B cell (primary cell): Measurements from ENCODE around the gene CCDC68. TPM values are rescaled to one million over a fixed set of nuclear protein-coding genes. Genes with fewer than 3 reads are reported as not detected.

Experiments used
- ATAC-seq: fragments of 200-7000 bp; cut with Tn5 transposase; one replicate; pipeline ENCODE4 v1.10.0; 2021; ENCODE audit warnings: low read depth, mild to moderate bottlenecking, moderate number of reproducible peaks, moderate library complexity
- CTCF ChIA-PET: fragments of 350-600 bp; sonication (Branson Sonifier 250); formaldehyde crosslinking; loops from one replicate; lab custom pipeline; 2021; ENCODE audit warnings: antibody characterized with exemption, inconsistent platforms; lab: Charles Lee
- POLR2A ChIA-PET: fragments of 350-600 bp; sonication (Branson Sonifier 250); formaldehyde crosslinking; loops from one replicate; lab custom pipeline; 2021; ENCODE audit warnings: antibody characterized with exemption; lab: Charles Lee
- DNase-seq: peaks from one replicate; pipeline ENCODE4 v3.0.0; 2013
- H2AFZ ChIP-seq: 2 replicates; pipeline ENCODE4 v1.6.1; 2012; ENCODE audit warnings: mild to moderate bottlenecking, low read depth, low read length; ENCODE audit not compliant: insufficient read depth, poor library complexity, severe bottlenecking
- H3K27ac ChIP-seq, 2 donors: 1 replicate in 1 of 2; 2 replicates in 1 of 2; pipeline ENCODE4 v1.5.1; 2012 to 2013; ENCODE audit warnings: low read length in 2 of 2, mild to moderate bottlenecking in 2 of 2, moderate library complexity in 1 of 2
- H3K27me3 ChIP-seq, 4 experiments: fragments of 200-600 bp in 1 of 4; sonication (generic) in 1 of 4; replicated peaks in 1 of 4; 1 replicate in 2 of 4; 2 replicates in 2 of 4; pipeline versions ENCODE4 v1.6.1 to v1.7.0; 2013 to 2016; ENCODE audit warnings: low read length in 3 of 4, mild to moderate bottlenecking in 2 of 4, mixed read lengths in 1 of 4, moderate library complexity in 1 of 4; ENCODE audit not compliant: insufficient read depth in 4 of 4, control insufficient read depth in 3 of 4; ENCODE audit errors: control extremely low read depth in 1 of 4
- H3K36me3 ChIP-seq, 2 experiments: replicated peaks in 1 of 2; 1 replicate in 1 of 2; 2 replicates in 1 of 2; pipeline versions ENCODE4 v1.6.1 to v1.7.1; 2013; ENCODE audit warnings: low read length in 1 of 2; ENCODE audit not compliant: insufficient read depth in 2 of 2, control insufficient read depth in 1 of 2; ENCODE audit errors: control extremely low read depth in 1 of 2, extremely low read depth in 1 of 2
- H3K4me1 ChIP-seq, 2 donors: fragments of 200-600 bp in 1 of 2; sonication (generic) in 1 of 2; 1 replicate in 1 of 2; 2 replicates in 1 of 2; pipeline versions ENCODE4 v1.5.1 to v1.6.1; 2013 to 2017; ENCODE audit warnings: low read length in 2 of 2; ENCODE audit not compliant: control insufficient read depth in 2 of 2, insufficient read depth in 2 of 2
- H3K4me2 ChIP-seq: replicated peaks from 2 replicates; pipeline ENCODE3; 2012; ENCODE audit warnings: mild to moderate bottlenecking, low read depth, low read length; ENCODE audit not compliant: poor library complexity, severe bottlenecking
- H3K4me3 ChIP-seq, 5 experiments: fragments of 200-600 bp in 1 of 5; sonication (generic) in 1 of 5; 1 replicate in 3 of 5; 2 replicates in 2 of 5; pipeline versions ENCODE4 v1.5.1 to v1.7.0; 2011 to 2016; ENCODE audit warnings: low read length in 4 of 5, mild to moderate bottlenecking in 4 of 5, low read depth in 2 of 5, control low read depth in 1 of 5, moderate library complexity in 1 of 5; ENCODE audit not compliant: insufficient read depth in 1 of 5; ENCODE audit errors: control extremely low read depth in 1 of 5, extremely low read depth in 1 of 5
- H3K79me2 ChIP-seq: fragments of 200-600 bp; sonication (generic); one replicate; pipeline ENCODE4 v1.6.0; 2016; ENCODE audit warnings: low read length; ENCODE audit not compliant: control insufficient read depth, insufficient read depth
- H3K9ac ChIP-seq: fragments of 200-600 bp; sonication (generic); 2 replicates; pipeline ENCODE4 v1.6.1; 2017; ENCODE audit warnings: mild to moderate bottlenecking, low read length, moderate library complexity
- H3K9me3 ChIP-seq, 3 donors: one replicate each; pipeline versions ENCODE4 v1.6.1 to v1.7.1; 2013; ENCODE audit warnings: low read length in 2 of 3; ENCODE audit not compliant: control insufficient read depth in 2 of 3, insufficient read depth in 1 of 3; ENCODE audit errors: control extremely low read depth in 1 of 3
- H4K20me1 ChIP-seq: 2 replicates; pipeline ENCODE4 v1.6.0; 2012; ENCODE audit warnings: mild to moderate bottlenecking, low read length; ENCODE audit not compliant: insufficient read depth, control insufficient read depth, poor library complexity, severe bottlenecking
- H3K27ac Mint-ChIP-seq: one replicate; pipeline ENCODE4 v1.8.0; 2021; ENCODE audit warnings: mixed read lengths
- H3K27me3 Mint-ChIP-seq: one replicate; pipeline ENCODE4 v1.8.0; 2021; ENCODE audit warnings: mixed read lengths
- H3K4me1 Mint-ChIP-seq: one replicate; pipeline ENCODE4 v1.8.0; 2021; ENCODE audit warnings: mixed read lengths
- H3K4me3 Mint-ChIP-seq: one replicate; pipeline ENCODE4 v1.8.0; 2021; ENCODE audit warnings: mixed read lengths
- H3K9me3 Mint-ChIP-seq: one replicate; pipeline ENCODE4 v1.8.0; 2022; ENCODE audit warnings: mixed read lengths; ENCODE audit not compliant: insufficient read depth
- EZH2 ChIP-seq: IDR thresholded peaks from 2 replicates; pipeline ENCODE4 v1.6.1; 2012; ENCODE audit warnings: borderline replicate concordance, low read depth, mild to moderate bottlenecking, moderate library complexity, low read length; ENCODE audit not compliant: insufficient read depth, poor library complexity, severe bottlenecking
- WGBS: methylation state at CpG from one replicate; pipeline ENCODE4 v1.1.5; 2013; ENCODE audit warnings: missing lambda C conversion rate; ENCODE audit not compliant: insufficient coverage; 5-methylcytosine and 5-hydroxymethylcytosine counted together
- intact Hi-C: fragments of 100-400 bp; cut with micrococcal nuclease; formaldehyde crosslinking; loops from one replicate; pipeline ENCODE4 v1.10.0; 2022
- polyA plus RNA-seq: library from polyadenylated mRNA; depleted of rRNA; stranded (reverse); fragments of >200 nt; gene quantifications from 2 replicates; pipeline ENCODE4 v1.2.3, GENCODE V29; 2012
- total RNA-seq, 2 donors: library from RNA; stranded (reverse); fragments of 120-200 nt in 1 of 2; gene quantifications; 1 replicate in 1 of 2; 2 replicates in 1 of 2; pipeline versions ENCODE4 v1.2.3 to v1.2.4, GENCODE V29; 2013 to 2022
- TF ChIP-seq, protein P1 (sequence below): fragments of 200-600 bp; IDR thresholded peaks from one replicate; pipeline ENCODE4 v1.8.0; 2022; ENCODE audit warnings: antibody characterized with exemption, mild to moderate bottlenecking

CCDC68 gene
- total and polyA plus RNA-seq, 2 donors (not counting 1 experiment from before 2014, with no cell fraction given), result 0.01 to 0.32 TPM

GRCh38 chr18:54875063-54875462 lies 84.2 kb downstream of the CCDC68 start:
- ChIA-PET CTCF (interaction anchor here (0.6 kb wide), 1 partner anchor 808 kb away, joined by 3 read pairs; no protein-coding TSS in a partner anchor), POLR2A (no interaction called here)
- H2AFZ ChIP-seq, result no peak overlapping the region
- intact Hi-C loops, result no loop called here
- no peak overlapping the region for H3K9ac ChIP-seq
- Mint-ChIP-seq H3K27me3 (no peaks in the 10 kb centered on the region), H3K4me3 (no peak overlapping the region), H3K27ac (no peak overlapping the region), H3K9me3 (no peaks in the 10 kb centered on the region), H3K4me1 (no peaks in the 10 kb centered on the region)
- no peaks in the 10 kb centered on the region for H3K9me3 ChIP-seq
- H3K4me2 ChIP-seq, result no peak overlapping the region
- H3K27me3 ChIP-seq, result no peaks in the 10 kb centered on the region
- no peaks in the 10 kb centered on the region for H3K4me1 ChIP-seq
- no peaks in the 10 kb centered on the region for H3K36me3 ChIP-seq
- no peak overlapping the region for H3K4me3 ChIP-seq
- no peak for ATAC-seq
- no peaks in the 10 kb centered on the region for H3K79me2 ChIP-seq
- no peak for DNase-seq
- no peak overlapping the region for H3K27ac ChIP-seq
- H4K20me1 ChIP-seq, result no peaks in the 10 kb centered on the region
- WGBS, result 100% methylated on average over 3 of the region's 3 CpGs
- TF ChIP-seq, protein P1, sequence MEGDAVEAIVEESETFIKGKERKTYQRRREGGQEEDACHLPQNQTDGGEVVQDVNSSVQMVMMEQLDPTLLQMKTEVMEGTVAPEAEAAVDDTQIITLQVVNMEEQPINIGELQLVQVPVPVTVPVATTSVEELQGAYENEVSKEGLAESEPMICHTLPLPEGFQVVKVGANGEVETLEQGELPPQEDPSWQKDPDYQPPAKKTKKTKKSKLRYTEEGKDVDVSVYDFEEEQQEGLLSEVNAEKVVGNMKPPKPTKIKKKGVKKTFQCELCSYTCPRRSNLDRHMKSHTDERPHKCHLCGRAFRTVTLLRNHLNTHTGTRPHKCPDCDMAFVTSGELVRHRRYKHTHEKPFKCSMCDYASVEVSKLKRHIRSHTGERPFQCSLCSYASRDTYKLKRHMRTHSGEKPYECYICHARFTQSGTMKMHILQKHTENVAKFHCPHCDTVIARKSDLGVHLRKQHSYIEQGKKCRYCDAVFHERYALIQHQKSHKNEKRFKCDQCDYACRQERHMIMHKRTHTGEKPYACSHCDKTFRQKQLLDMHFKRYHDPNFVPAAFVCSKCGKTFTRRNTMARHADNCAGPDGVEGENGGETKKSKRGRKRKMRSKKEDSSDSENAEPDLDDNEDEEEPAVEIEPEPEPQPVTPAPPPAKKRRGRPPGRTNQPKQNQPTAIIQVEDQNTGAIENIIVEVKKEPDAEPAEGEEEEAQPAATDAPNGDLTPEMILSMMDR, result no peak
- no peak for TF ChIP-seq EZH2

DNA sequence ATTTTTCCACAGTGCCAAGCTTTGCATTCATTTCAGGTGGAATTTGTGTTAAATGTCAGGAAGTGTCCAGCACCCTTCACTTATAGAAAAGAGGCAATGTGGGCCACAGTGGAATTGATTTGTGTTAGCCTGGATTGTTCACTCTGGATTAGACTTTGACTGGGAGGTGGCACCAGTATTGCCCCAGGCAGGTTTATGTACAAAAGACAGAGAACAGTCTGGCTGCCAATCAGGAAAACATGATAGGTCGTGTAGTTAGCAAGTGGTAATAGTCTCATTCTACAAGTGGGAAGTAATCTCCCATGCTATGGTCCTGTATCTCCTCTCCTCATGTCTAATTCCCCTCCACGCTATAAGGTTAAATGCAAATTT lies 85.4 kb downstream of the CCDC68 start:
- POLR2A ChIA-PET, result interaction anchor here (0.7 kb wide), 1 partner anchor 22 kb away, joined by 5 read pairs; no protein-coding TSS in a partner anchor
- CTCF ChIA-PET, result no interaction called here

More for the DNA sequence above, 85.4 kb downstream of the CCDC68 start:
- H3K9me3 ChIP-seq, result no peaks in the 10 kb centered on the region
- Mint-ChIP-seq H3K27ac (no peak overlapping the region), H3K9me3 (no peaks in the 10 kb centered on the region), H3K27me3 (no peaks in the 10 kb centered on the region), H3K4me1 (no peaks in the 10 kb centered on the region), H3K4me3 (no peak overlapping the region)
- no peaks in the 10 kb centered on the region for H4K20me1 ChIP-seq
- H3K27ac ChIP-seq, result no peak overlapping the region
- H3K9ac ChIP-seq, result no peak overlapping the region
- no peak overlapping the region for H2AFZ ChIP-seq
- H3K4me1 ChIP-seq, result no peaks in the 10 kb centered on the region
- no peaks in the 10 kb centered on the region for H3K27me3 ChIP-seq
- intact Hi-C loops, result no loop called here
- TF ChIP-seq, protein P1, result no peak
- TF ChIP-seq EZH2, result no peak
- H3K4me3 ChIP-seq, result no peak overlapping the region
- no peaks in the 10 kb centered on the region for H3K36me3 ChIP-seq
- no peak for ATAC-seq
- no peak for DNase-seq
- H3K4me2 ChIP-seq, result no peak overlapping the region
- H3K79me2 ChIP-seq, result no peaks in the 10 kb centered on the region
- WGBS, result 63% methylated on average over 1 of the region's 2 CpGs
